K562 (cell line): ENCODE results near the gene RPAP2. TPM values are rescaled to one million over a fixed set of nuclear protein-coding genes. Genes with fewer than 3 reads are reported as not detected.
A peak's percentile ranks its signal among the peaks of the same experiment; 100 is the strongest.

Experiments
- ATAC-seq: fragments of 200-7000 bp; cut with Tn5 transposase; 3 replicates; pipeline ENCODE4 v1.9.1; 2020; ENCODE audit warnings: moderate library complexity
- BruUV-seq: library from RNA; stranded (reverse); fragments of 400-500 nt; replicated peaks from 2 replicates; lab custom pipeline; 2021; lab: Mats Ljungman, UMichigan
- CTCF ChIA-PET: fragments of 300-600 bp; formaldehyde crosslinking; extraction: SDS; loops from one replicate; lab custom pipeline; 2021; ENCODE audit warnings: low intra/inter-chr PET ratio; lab: Yijun Ruan, JAX
- POLR2A ChIA-PET: fragments of 300-600, 350-650 bp; sonication (Branson Sonifier 250); formaldehyde crosslinking; extraction: SDS; loops from one replicate; lab custom pipeline; 2021; ENCODE audit warnings: antibody characterized with exemption, inconsistent platforms; lab: Yijun Ruan, JAX
- DNase-seq, 4 experiments: peaks; one replicate each; pipeline versions ENCODE4 v3.0.0 to v3.0.0-alpha.2; 2011 to 2018; ENCODE audit warnings: low spot score in 3 of 4, mixed read lengths in 3 of 4; ENCODE audit errors: extremely low read depth in 1 of 4
- FAIRE-seq: peaks from 2 replicates; lab custom pipeline; 2011; peaks lifted over from hg19 to GRCh38; lab: Jason Lieb, UNC
- H2AFZ ChIP-seq: 2 replicates; pipeline ENCODE4 v1.6.0; 2011; ENCODE audit warnings: low read depth, low read length, control low read depth, inconsistent platforms
- H3K27ac ChIP-seq: fragments of 200-600 bp; 3 replicates; pipeline ENCODE4 v1.8.0; 2011; ENCODE audit warnings: low read depth, mild to moderate bottlenecking, control low read depth, inconsistent platforms, low read length, moderate library complexity, mixed read lengths; ENCODE audit errors: extremely low read depth
- H3K27me3 ChIP-seq, 2 experiments: fragments of 300-600 bp in 1 of 2; 2 replicates in 1 of 2; 3 replicates in 1 of 2; pipeline versions ENCODE4 v1.6.0 to v1.8.0; 2011; ENCODE audit warnings: inconsistent platforms in 2 of 2, low read length in 2 of 2, mild to moderate bottlenecking in 1 of 2, mixed read lengths in 1 of 2, moderate library complexity in 1 of 2; ENCODE audit not compliant: control insufficient read depth in 2 of 2, insufficient read depth in 2 of 2
- H3K36me3 ChIP-seq: fragments of 300-600 bp; 3 replicates; pipeline ENCODE4 v1.8.0; 2011; ENCODE audit warnings: mild to moderate bottlenecking, low read length, inconsistent platforms; ENCODE audit not compliant: control insufficient read depth, insufficient read depth
- H3K4me1 ChIP-seq, 2 experiments: fragments of 200-600 bp in 1 of 2; replicated peaks in 1 of 2; 2 replicates in 1 of 2; 3 replicates in 1 of 2; pipeline versions ENCODE4 v1.5.1 to v1.8.0; 2011; ENCODE audit warnings: inconsistent platforms in 2 of 2, low read length in 2 of 2, mild to moderate bottlenecking in 1 of 2, mixed read lengths in 1 of 2, moderate library complexity in 1 of 2; ENCODE audit not compliant: control insufficient read depth in 2 of 2, insufficient read depth in 2 of 2
- H3K4me2 ChIP-seq: 2 replicates; pipeline ENCODE4 v1.6.1; 2011; ENCODE audit warnings: low read length, control low read depth, inconsistent platforms, mixed read lengths; ENCODE audit not compliant: insufficient read depth
- H3K4me3 ChIP-seq: fragments of 200-600 bp; sonication (generic), shearing (Covaris generic); 2 replicates; pipeline ENCODE4 v1.5.1; 2016; ENCODE audit warnings: control low read depth, inconsistent platforms
- H3K79me2 ChIP-seq: fragments of 200-600 bp; 3 replicates; pipeline ENCODE4 v1.8.0; 2011; ENCODE audit warnings: low read length, inconsistent platforms; ENCODE audit not compliant: control insufficient read depth, insufficient read depth
- H3K9ac ChIP-seq, 2 experiments: 2 replicates each; pipeline versions ENCODE4 v1.6.0 to v1.6.1; 2011; ENCODE audit warnings: low read depth in 2 of 2, low read length in 2 of 2, control low read depth in 1 of 2, inconsistent platforms in 1 of 2, mild to moderate bottlenecking in 1 of 2, mixed read lengths in 1 of 2; ENCODE audit not compliant: insufficient read depth in 1 of 2
- H3K9me1 ChIP-seq: one replicate; pipeline ENCODE4 v1.6.0; 2011; ENCODE audit warnings: inconsistent platforms, mild to moderate bottlenecking, low read length, moderate library complexity; ENCODE audit not compliant: control insufficient read depth, insufficient read depth
- H3K9me3 ChIP-seq: replicated peaks from 2 replicates; pipeline ENCODE4 v1.5.1; 2011; ENCODE audit warnings: low read depth, low read length, inconsistent platforms; ENCODE audit not compliant: control insufficient read depth, insufficient read depth
- H4K20me1 ChIP-seq: replicated peaks from 2 replicates; pipeline ENCODE4 v1.6.1; 2011; ENCODE audit warnings: low read length, inconsistent platforms, mixed read lengths; ENCODE audit not compliant: control insufficient read depth, insufficient read depth
- ATF6 ChIP-seq: sonication (generic); formaldehyde crosslinking; IDR thresholded peaks from 2 replicates; pipeline ENCODE4 v1.4.0; 2020; ENCODE audit warnings: mild to moderate bottlenecking, missing genetic modification reagents
- BCLAF1 ChIP-seq, 2 experiments: fragments of 450-650 bp in 1 of 2; IDR thresholded peaks; 2 replicates each; pipeline ENCODE4 v1.6.1; 2011 to 2017; ENCODE audit warnings: low read depth in 2 of 2, antibody characterized with exemption in 1 of 2, borderline replicate concordance in 1 of 2, low read length in 1 of 2, mild to moderate bottlenecking in 1 of 2, mixed read lengths in 1 of 2; ENCODE audit not compliant: control insufficient read depth in 1 of 2
- EP300 ChIP-seq: IDR thresholded peaks from 2 replicates; pipeline ENCODE4 v1.6.1; 2012; ENCODE audit warnings: low read length, improper control_type of control experiment
- KAT8 ChIP-seq: fragments of 450-650 bp; IDR thresholded peaks from 2 replicates; pipeline ENCODE4 v1.6.1; 2016; ENCODE audit warnings: low read depth, mild to moderate bottlenecking
- L3MBTL2 ChIP-seq: fragments of 450-650 bp; IDR thresholded peaks from 2 replicates; pipeline ENCODE4 v1.6.1; 2016; ENCODE audit warnings: mild to moderate bottlenecking, moderate library complexity
- MAFF ChIP-seq: IDR thresholded peaks from 2 replicates; pipeline ENCODE4 v1.6.1; 2012; ENCODE audit warnings: low read length, improper control_type of control experiment
- MAFK ChIP-seq: IDR thresholded peaks from 2 replicates; pipeline ENCODE4 v1.6.1; 2011; ENCODE audit warnings: low read length, improper control_type of control experiment
- MIER1 ChIP-seq: fragments of 450-650 bp; IDR thresholded peaks from 2 replicates; pipeline ENCODE4 v1.6.1; 2016; ENCODE audit warnings: antibody characterized with exemption, mild to moderate bottlenecking, low read depth
- SNIP1 ChIP-seq: fragments of 450-650 bp; IDR thresholded peaks from 2 replicates; pipeline ENCODE4 v1.7.1; 2017; ENCODE audit warnings: low read depth, mild to moderate bottlenecking
- XRCC4 ChIP-seq: IDR thresholded peaks from one replicate; pipeline ENCODE4 v1.6.1; 2011; ENCODE audit not compliant: insufficient read depth, insufficient read length; ENCODE audit errors: extremely low read depth
- ZBTB26 ChIP-seq: fragments of 450-650 bp; formaldehyde crosslinking; IDR thresholded peaks from 2 replicates; pipeline ENCODE4 v1.4.0; 2022; ENCODE audit warnings: missing genetic modification characterization
- ZNF133 ChIP-seq: fragments of 250-450 bp; sonication (Bioruptor Pico); IDR thresholded peaks from 2 replicates; pipeline ENCODE4 v1.4.0; 2020; ENCODE audit warnings: mild to moderate bottlenecking
- ZNF23 ChIP-seq: fragments of 250-450 bp; sonication (Bioruptor Pico); IDR thresholded peaks from 2 replicates; pipeline ENCODE4 v1.4.0; 2020; ENCODE audit warnings: mild to moderate bottlenecking
- ZNF512 ChIP-seq: IDR thresholded peaks from 2 replicates; pipeline ENCODE4 v1.6.1; 2016; ENCODE audit warnings: missing genetic modification characterization, missing compliant biosample characterization
- WGBS: fragments of 100-300 bp; shearing (Covaris generic); methylation state at CpG from one replicate; pipeline ENCODE4 v1.1.6; 2016; ENCODE audit warnings: low coverage, mixed read lengths; ENCODE audit not compliant: insufficient coverage; ENCODE audit errors: missing lambda C conversion rate; 5-methylcytosine and 5-hydroxymethylcytosine counted together
- in situ Hi-C: fragments of 300-500 bp; cut with MboI; formaldehyde crosslinking; loops from 4 replicates; pipeline ENCODE4 v1.15.0; 2018; ENCODE audit warnings: inconsistent platforms, mixed read lengths
- intact Hi-C: fragments of 100-400 bp; cut with micrococcal nuclease; formaldehyde crosslinking; loops from 2 replicates; pipeline ENCODE4 v1.14.2; 2022
- polyA plus RNA-seq, 8 experiments: library from polyadenylated mRNA; depleted of rRNA in 4 of 8; stranded (reverse) in 5 of 8; unstranded in 3 of 8; fragments of >200 nt; fragmentation: Nextera tagmentation in 2 of 8; fragmentation: Illumina TruSeq in 1 of 8; extraction: Ambion mirVana in 2 of 8; extraction: Trizol in 1 of 8; gene quantifications; 2 replicates each; pipeline versions ENCODE4 v1.2.1 to v1.2.3, GENCODE V29; 2011 to 2014; ENCODE audit warnings: inconsistent platforms in 1 of 8, missing spikeins in 1 of 8
- total RNA-seq, 7 experiments: library from RNA; depleted of rRNA in 6 of 7; stranded (reverse); fragments of >200 nt in 6 of 7; fragmentation: Illumina TruSeq in 2 of 7; extraction: Trizol in 2 of 7; gene quantifications; 2 replicates each; pipeline versions ENCODE4 v1.2.1 to v1.2.3, GENCODE V29; 2011 to 2021; ENCODE audit warnings: low replicate concordance in 1 of 7

Gene RPAP2
- total and polyA plus RNA-seq, 9 of the 15 experiments (the other 6 are each of a cell fraction or from before 2014, with no cell fraction given), result 6.2 to 41.7 (median 28.7) TPM

GRCh38 chr1:92315766-92316599 lies 17.1 kb downstream of the RPAP2 start:
- Histone ChIP-seq H3K36me3 (peaks cover 14% of the 10 kb centered on the region; the same call in 2 of the 3 replicates), H3K4me2 (no peak overlapping the region), H4K20me1 (no peaks in the 10 kb centered on the region; the same call in 1 of the 2 replicates), H3K4me3 (no peak overlapping the region), H3K9ac (no peak overlapping the region), H3K9me1 (no peaks in the 10 kb centered on the region), H3K27ac (no peak overlapping the region), H3K4me1 (peaks cover 0 to 22% of the 10 kb centered on the region in 2 experiments; a peak in 4 of 5 replicates), H3K9me3 (no peaks in the 10 kb centered on the region), H3K79me2 (no peaks in the 10 kb centered on the region), H2AFZ (no peak overlapping the region), H3K27me3 (no peaks in the 10 kb centered on the region)
- 84% methylated on average over 6 of the region's 6 CpGs for WGBS
- in situ Hi-C loops, result no loop called here
- FAIRE-seq (no peak), DNase-seq (no peak), ATAC-seq (no peak)
- ChIA-PET CTCF (no interaction called here), POLR2A (interaction anchor here (0.6 to 1.4 kb wide), 2 partner anchors 9 kb away, joined by 3 read pairs; no protein-coding TSS in a partner anchor)
- BruUV-seq, result no TSS peak
- intact Hi-C loops, result loop anchor here (10.0 kb wide), 2 partner anchors 129 to 519 kb away; partner anchors contain the start of gene RPL5
- no peak for TF ChIP-seq KAT8
- TF ChIP-seq ZNF512 (tag), result no peak
- TF ChIP-seq ATF6, result no peak
- TF ChIP-seq EP300, result no peak
- no peak for TF ChIP-seq ZNF23
- no peak for TF ChIP-seq ZNF133 (CRISPR knock-in tag)
- TF ChIP-seq MAFK, result peak; percentile 60; the same call in 1 of the 2 replicates
- TF ChIP-seq XRCC4, result no peak
- TF ChIP-seq SNIP1, result no peak
- TF ChIP-seq ZBTB26 (CRISPR knock-in tag), result no peak
- TF ChIP-seq MAFF, result peak; percentile 71
- no peak for TF ChIP-seq BCLAF1 (IDR thresholded peaks at IDR 0.05; ENCODE audit: borderline replicate concordance in 1 of 2, control insufficient read depth in 1 of 2, low read depth in 2 of 2, low read length in 1 of 2)
- no peak for TF ChIP-seq MIER1
- TF ChIP-seq L3MBTL2, result no peak
